Measurements from ENCODE around the gene HIGD2B. TPM values are rescaled to one million over a fixed set of nuclear protein-coding genes. Genes with fewer than 3 reads are reported as not detected.
"Not testable (repeated sequence)": the region's sequence is repeated elsewhere in the genome, so short reads cannot be mapped to it uniquely, and the experiment has no call there.

The HIGD2B gene
- total RNA-seq, 5 donors from 2014 or later (not counting 1 experiment from before 2014, with no cell fraction given), result 0.33 to 0.45 TPM; not detected in 3

DNA sequence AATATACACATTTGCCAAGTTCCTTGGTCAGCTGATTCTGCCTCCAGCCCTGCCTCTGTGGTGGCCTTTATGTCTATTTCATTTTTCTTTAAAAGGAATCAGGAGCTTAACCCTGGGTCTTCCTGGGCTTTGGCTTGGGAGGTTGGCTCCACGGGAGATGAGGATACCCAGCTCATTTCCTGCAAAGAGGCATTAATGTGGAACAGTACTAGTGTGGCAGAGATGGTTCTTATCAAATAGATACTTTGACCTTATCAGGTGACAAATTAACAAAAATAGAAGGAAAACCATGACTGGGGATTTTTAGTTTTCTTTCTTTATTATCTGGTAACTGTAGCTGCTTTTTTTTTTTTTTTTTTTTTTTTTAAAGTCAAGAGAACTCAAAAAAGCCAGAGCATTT, 42.8 kb upstream of the HIGD2B start:
- H3K4me3 ChIP-seq (ENCODE audit: control insufficient read depth in 1 of 2, extremely low read depth in 1 of 2, low read length in 1 of 2), result no peak overlapping the region
- peaks cover 0 to 25% of the 10 kb centered on the region in 2 donors for H3K36me3 ChIP-seq (ENCODE audit: control insufficient read depth in 2 of 2, extremely low read depth in 1 of 2, insufficient read depth in 1 of 2, low read length in 1 of 2)
- WGBS (ENCODE audit: insufficient coverage), result no CpG with 5 or more reads among the region's 1 CpG
- ATAC-seq (replicated peaks in 1 of 4) (no peak), DNase-seq (no peak)
- ChIA-PET POLR2A (interaction anchor here in 1 of 2 donors (0.7 kb wide), 1 partner anchor 12 kb away, joined by 3 read pairs; no protein-coding TSS in a partner anchor), CTCF (interaction anchor here (0.5 to 0.7 kb wide), 3 partner anchors 58 to 353 kb away, joined by 3 to 7 read pairs (median 3); no protein-coding TSS in a partner anchor)
- Mint-ChIP-seq H3K4me1 (peaks cover 4 to 7% (median 6%) of the 10 kb centered on the region in 3 donors), H3K27ac (no peak overlapping the region), H3K27me3 (no peaks in the 10 kb centered on the region), H3K36me3 (peaks cover 41% of the 10 kb centered on the region), H3K4me3 (no peak overlapping the region), H3K9me3 (no peaks in the 10 kb centered on the region)
- H3K27ac ChIP-seq (ENCODE audit: low read length), result no peak overlapping the region
- H3K4me1 ChIP-seq (ENCODE audit: control insufficient read depth in 1 of 2, extremely low read depth in 1 of 2, insufficient read depth in 2 of 2, low read length in 2 of 2), result no peaks in the 10 kb centered on the region
- no peaks in the 10 kb centered on the region for H3K9me3 ChIP-seq
- H3K27me3 ChIP-seq (replicated peaks in 1 of 2; ENCODE audit: control insufficient read depth in 2 of 2, extremely low read depth in 1 of 2, insufficient read depth in 2 of 2, low read length in 1 of 2), result no peaks in the 10 kb centered on the region

DNA sequence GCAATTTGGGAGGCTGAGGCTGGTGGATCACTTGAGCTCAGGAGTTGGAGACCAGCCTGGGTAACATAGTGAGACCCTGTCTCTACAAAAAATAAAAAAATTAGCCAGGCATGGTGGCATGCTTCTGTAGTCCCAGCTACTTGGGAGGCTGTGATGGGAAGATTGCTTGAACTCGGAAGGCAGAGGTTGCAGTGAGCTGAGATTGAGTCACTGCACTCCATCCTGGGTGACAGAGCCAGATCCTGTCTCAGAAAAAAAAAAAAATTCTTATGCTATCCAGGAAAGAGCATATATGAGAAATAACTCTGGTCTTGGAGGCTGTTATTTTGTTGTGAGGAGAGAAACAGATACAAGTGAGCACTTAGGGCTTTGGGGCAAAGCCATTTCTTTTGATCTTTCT, 42.3 kb upstream of the HIGD2B start:
- ATAC-seq (replicated peaks in 1 of 4); DNase-seq; H3K4me1 ChIP-seq (ENCODE audit: control insufficient read depth in 1 of 2, extremely low read depth in 1 of 2, insufficient read depth in 2 of 2, low read length in 2 of 2); H3K4me1 Mint-ChIP-seq; H3K9me3 Mint-ChIP-seq; H3K4me3 ChIP-seq (ENCODE audit: control insufficient read depth in 1 of 2, extremely low read depth in 1 of 2, low read length in 1 of 2); H3K27ac Mint-ChIP-seq; H3K27me3 Mint-ChIP-seq; H3K27me3 ChIP-seq (replicated peaks in 1 of 2; ENCODE audit: control insufficient read depth in 2 of 2, extremely low read depth in 1 of 2, insufficient read depth in 2 of 2, low read length in 1 of 2); H3K9me3 ChIP-seq; H3K27ac ChIP-seq (ENCODE audit: low read length); H3K4me3 Mint-ChIP-seq: not testable (repeated sequence)
- CTCF ChIA-PET, result interaction anchor here (0.5 to 0.6 kb wide), 2 partner anchors 353 to 540 kb away, joined by 3 read pairs; no protein-coding TSS in a partner anchor
- no CpG with 5 or more reads among the region's 1 CpG for WGBS (ENCODE audit: insufficient coverage)
- POLR2A ChIA-PET, result interaction anchor here in 1 of 2 donors (0.7 kb wide), 1 partner anchor 12 kb away, joined by 3 read pairs; no protein-coding TSS in a partner anchor
- H3K36me3 ChIP-seq (ENCODE audit: control insufficient read depth in 2 of 2, extremely low read depth in 1 of 2, insufficient read depth in 1 of 2, low read length in 1 of 2), result peaks cover 0 to 31% of the 10 kb centered on the region in 2 donors
- peaks cover 39% of the 10 kb centered on the region for H3K36me3 Mint-ChIP-seq

GRCh38 chr15:72727154-72727553, 41.2 kb upstream of the HIGD2B start:
- Mint-ChIP-seq H3K36me3 (peaks cover 33% of the 10 kb centered on the region), H3K4me1 (peaks cover 0 to 2% (median 0%) of the 10 kb centered on the region in 3 donors), H3K27ac (no peak overlapping the region), H3K4me3 (no peak overlapping the region), H3K27me3 (no peaks in the 10 kb centered on the region), H3K9me3 (no peaks in the 10 kb centered on the region)
- H3K4me1 ChIP-seq (ENCODE audit: control insufficient read depth in 1 of 2, extremely low read depth in 1 of 2, insufficient read depth in 2 of 2, low read length in 2 of 2), result no peaks in the 10 kb centered on the region
- ChIA-PET CTCF (interaction anchor here in 1 of 2 donors (1.0 kb wide), 1 partner anchor 23 kb away, joined by 3 read pairs; no protein-coding TSS in a partner anchor), POLR2A (no interaction called here)
- H3K4me3 ChIP-seq (ENCODE audit: control insufficient read depth in 1 of 2, extremely low read depth in 1 of 2, low read length in 1 of 2), result no peak overlapping the region
- H3K9me3 ChIP-seq, result no peaks in the 10 kb centered on the region
- no peak for DNase-seq
- H3K36me3 ChIP-seq (ENCODE audit: control insufficient read depth in 2 of 2, extremely low read depth in 1 of 2, insufficient read depth in 1 of 2, low read length in 1 of 2), result peaks cover 0 to 32% of the 10 kb centered on the region in 2 donors
- ATAC-seq (replicated peaks in 1 of 4), result no peak
- H3K27me3 ChIP-seq (replicated peaks in 1 of 2; ENCODE audit: control insufficient read depth in 2 of 2, extremely low read depth in 1 of 2, insufficient read depth in 2 of 2, low read length in 1 of 2), result no peaks in the 10 kb centered on the region
- no peak overlapping the region for H3K27ac ChIP-seq (ENCODE audit: low read length)

DNA sequence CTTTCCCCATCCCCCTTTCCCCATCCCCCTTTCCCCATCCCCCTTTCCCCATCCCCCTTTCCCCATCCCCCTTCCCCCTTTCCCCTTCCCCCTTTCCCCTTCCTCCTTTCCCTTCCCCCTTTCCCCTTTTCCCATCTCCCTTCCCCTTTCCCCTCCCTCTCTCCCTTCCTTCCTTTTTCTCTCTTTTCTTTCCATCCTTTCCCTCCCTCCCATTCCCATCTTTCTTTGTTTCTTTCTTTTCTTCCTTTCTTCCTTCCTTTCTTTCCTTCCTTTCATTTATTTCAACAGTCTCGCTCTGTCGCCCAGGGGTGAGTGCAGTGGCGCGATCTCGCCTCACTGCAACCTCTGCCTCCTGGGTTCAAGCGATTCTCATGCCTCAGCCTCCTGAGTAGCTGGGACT, 39.9 kb upstream of the HIGD2B start:
- CTCF ChIA-PET, result interaction anchor here in 1 of 2 donors (1.0 kb wide), 1 partner anchor 25 kb away, joined by 3 read pairs; no protein-coding TSS in a partner anchor
- H3K9me3 ChIP-seq; H3K27me3 Mint-ChIP-seq; POLR2A ChIA-PET; H3K4me1 Mint-ChIP-seq; ATAC-seq (replicated peaks in 1 of 4); H3K9me3 Mint-ChIP-seq; DNase-seq; H3K4me3 ChIP-seq (ENCODE audit: control insufficient read depth in 1 of 2, extremely low read depth in 1 of 2, low read length in 1 of 2); H3K27ac ChIP-seq (ENCODE audit: low read length); H3K4me3 Mint-ChIP-seq; H3K27ac Mint-ChIP-seq; H3K4me1 ChIP-seq (ENCODE audit: control insufficient read depth in 1 of 2, extremely low read depth in 1 of 2, insufficient read depth in 2 of 2, low read length in 2 of 2); H3K27me3 ChIP-seq (replicated peaks in 1 of 2; ENCODE audit: control insufficient read depth in 2 of 2, extremely low read depth in 1 of 2, insufficient read depth in 2 of 2, low read length in 1 of 2): not testable (repeated sequence)
- peaks cover 23% of the 10 kb centered on the region for H3K36me3 Mint-ChIP-seq
- 95% methylated on average over 5 of the region's 6 CpGs for WGBS (ENCODE audit: insufficient coverage)
- H3K36me3 ChIP-seq (ENCODE audit: control insufficient read depth in 2 of 2, extremely low read depth in 1 of 2, insufficient read depth in 1 of 2, low read length in 1 of 2), result peaks cover 0 to 22% of the 10 kb centered on the region in 2 donors

GRCh38 chr15:72725446-72725845, 39.5 kb upstream of the HIGD2B start:
- H3K4me3 Mint-ChIP-seq, result no peak overlapping the region
- peaks cover 0 to 22% of the 10 kb centered on the region in 2 donors for H3K36me3 ChIP-seq (ENCODE audit: control insufficient read depth in 2 of 2, extremely low read depth in 1 of 2, insufficient read depth in 1 of 2, low read length in 1 of 2)
- peaks cover 0 to 3% (median 0%) of the 10 kb centered on the region in 3 donors for H3K4me1 Mint-ChIP-seq
- no peaks in the 10 kb centered on the region for H3K9me3 Mint-ChIP-seq
- no peaks in the 10 kb centered on the region for H3K27me3 Mint-ChIP-seq
- ATAC-seq (replicated peaks in 1 of 4) (no peak), DNase-seq (no peak)
- H3K4me3 ChIP-seq (ENCODE audit: control insufficient read depth in 1 of 2, extremely low read depth in 1 of 2, low read length in 1 of 2), result no peak overlapping the region
- WGBS (ENCODE audit: insufficient coverage), result no CpG with 5 or more reads among the region's 3 CpGs
- ChIA-PET POLR2A (no interaction called here), CTCF (interaction anchor here (1.0 to 1.1 kb wide), 2 partner anchors 107 to 353 kb away, joined by 3 to 4 read pairs; no protein-coding TSS in a partner anchor)
- peaks cover 19% of the 10 kb centered on the region for H3K36me3 Mint-ChIP-seq
- H3K27ac Mint-ChIP-seq, result no peak overlapping the region
- H3K27ac ChIP-seq (ENCODE audit: low read length), result no peak overlapping the region
- H3K4me1 ChIP-seq (ENCODE audit: control insufficient read depth in 1 of 2, extremely low read depth in 1 of 2, insufficient read depth in 2 of 2, low read length in 2 of 2), result no peaks in the 10 kb centered on the region
- H3K27me3 ChIP-seq (replicated peaks in 1 of 2; ENCODE audit: control insufficient read depth in 2 of 2, extremely low read depth in 1 of 2, insufficient read depth in 2 of 2, low read length in 1 of 2), result no peaks in the 10 kb centered on the region
- H3K9me3 ChIP-seq, result no peaks in the 10 kb centered on the region

GRCh38 chr15:72724028-72724427, 38.0 kb upstream of the HIGD2B start:
- H3K27ac Mint-ChIP-seq, result no peak overlapping the region
- POLR2A ChIA-PET, result no interaction called here

More at GRCh38 chr15:72724028-72724427, 38.0 kb upstream of the HIGD2B start:
- no peak for DNase-seq
- H3K9me3 Mint-ChIP-seq, result no peaks in the 10 kb centered on the region
- CTCF ChIA-PET, result interaction anchor here in 1 of 2 donors (2.6 kb wide), 1 partner anchor 44 kb away, joined by 7 read pairs; no protein-coding TSS in a partner anchor
- H3K9me3 ChIP-seq, result no peaks in the 10 kb centered on the region
- H3K27me3 Mint-ChIP-seq, result no peaks in the 10 kb centered on the region
- peaks cover 0 to 3% (median 0%) of the 10 kb centered on the region in 3 donors for H3K4me1 Mint-ChIP-seq
- no peak overlapping the region for H3K4me3 Mint-ChIP-seq
- ATAC-seq (replicated peaks in 1 of 4), result no peak
- H3K4me1 ChIP-seq (ENCODE audit: control insufficient read depth in 1 of 2, extremely low read depth in 1 of 2, insufficient read depth in 2 of 2, low read length in 2 of 2), result no peaks in the 10 kb centered on the region
- peaks cover 0 to 17% of the 10 kb centered on the region in 2 donors for H3K36me3 ChIP-seq (ENCODE audit: control insufficient read depth in 2 of 2, extremely low read depth in 1 of 2, insufficient read depth in 1 of 2, low read length in 1 of 2)
- H3K4me3 ChIP-seq (ENCODE audit: control insufficient read depth in 1 of 2, extremely low read depth in 1 of 2, low read length in 1 of 2), result no peak overlapping the region
- H3K27ac ChIP-seq (ENCODE audit: low read length), result no peak overlapping the region
- peaks cover 21% of the 10 kb centered on the region for H3K36me3 Mint-ChIP-seq
- H3K27me3 ChIP-seq (replicated peaks in 1 of 2; ENCODE audit: control insufficient read depth in 2 of 2, extremely low read depth in 1 of 2, insufficient read depth in 2 of 2, low read length in 1 of 2), result no peaks in the 10 kb centered on the region
- 80% methylated on average over 1 of the region's 1 CpG for WGBS (ENCODE audit: insufficient coverage)

All from T-cell (primary cell).